Transverse colon (tissue), 4 donors: ENCODE results near the gene AP2S1.

Source experiments
- CTCF ChIP-seq, 5 experiments: fragments of 200-600 bp in 3 of 5; fragments of 450-650 bp in 2 of 5; sonication (generic) in 3 of 5; IDR thresholded peaks; 1 replicate in 2 of 5; 2 replicates in 3 of 5; pipeline ENCODE4 v1.5.1; 2016 to 2017; ENCODE audit warnings: antibody characterized with exemption in 5 of 5, inconsistent platforms in 3 of 5, mild to moderate bottlenecking in 2 of 5, moderate library complexity in 1 of 5
- EP300 ChIP-seq: sonication (generic); formaldehyde crosslinking; IDR thresholded peaks from one replicate; pipeline ENCODE4 v1.6.1; 2017; ENCODE audit warnings: antibody characterized with exemption, low read depth
- POLR2A ChIP-seq: fragments of 450-650 bp; IDR thresholded peaks from one replicate; pipeline ENCODE4 v1.6.1; 2016; ENCODE audit warnings: antibody characterized with exemption, mild to moderate bottlenecking, moderate library complexity
- POLR2AphosphoS5 ChIP-seq, 3 donors: sonication (generic); formaldehyde crosslinking; IDR thresholded peaks; one replicate each; pipeline ENCODE4 v1.6.1; 2016; ENCODE audit warnings: antibody characterized with exemption in 3 of 3

GRCh38 chr19:46841458-46842083, 9.1 kb downstream of the AP2S1 start:
- TF ChIP-seq CTCF (IDR thresholded peaks at IDR 0.05) (no peak), POLR2AphosphoS5 (IDR thresholded peaks at IDR 0.05) (no peak), POLR2A (no peak), EP300 (no peak)
